NCI-H460 (cell line): ENCODE measurements around the gene CCNJL. TPM values are rescaled to one million over a fixed set of nuclear protein-coding genes. Genes with fewer than 3 reads are reported as not detected.
"Not testable (repeated sequence)": the region's sequence is repeated elsewhere in the genome, so short reads cannot be mapped to it uniquely, and the experiment has no call there.

Experiments
- DNase-seq: peaks from one replicate; pipeline ENCODE4 v3.0.0-alpha.2; 2016; ENCODE audit warnings: low read depth; ENCODE audit errors: extremely low read depth
- polyA plus RNA-seq: library from polyadenylated mRNA; depleted of rRNA; stranded (reverse); fragments of >200 nt; gene quantifications from 2 replicates; pipeline ENCODE4 v1.2.3, GENCODE V29; 2014; cell fraction: nucleus; rRNA removed
- total RNA-seq: library from RNA; depleted of rRNA; stranded (reverse); fragments of >200 nt; shearing (Covaris generic); gene quantifications from 2 replicates; pipeline ENCODE4 v1.2.3, GENCODE V29; 2014; rRNA removed

Gene CCNJL
- 9.1 and 10.3 TPM in 2 replicates for total RNA-seq
- polyA plus RNA-seq = 2.4 and 4.6 TPM in 2 replicates

- DNase-seq = peak; percentile 58
These were observed at the start of gene CCNJL for GRCh38 chr5:160312134-160312959. CCNJL (minus strand) TSS chr5:160312564; CDS start chr5:160311923, 641 bp downstream.

- no peak for DNase-seq
These were observed 49.4 kb upstream of the CCNJL start for GRCh38 chr5:160361624-160362228.

- DNase-seq = no peak
These were observed 47.9 kb upstream of the CCNJL start for GRCh38 chr5:160360310-160360709.

- no peak for DNase-seq
These were observed 47.5 kb upstream of the CCNJL start for GRCh38 chr5:160359816-160360215.

- no peak for DNase-seq
These were observed 46.9 kb upstream of the CCNJL start for GRCh38 chr5:160359242-160359641.

GRCh38 chr5:160357861-160358411, 45.6 kb upstream of the CCNJL start:
- no peak for DNase-seq

GRCh38 chr5:160357394-160357793, 45.0 kb upstream of the CCNJL start:
- DNase-seq = no peak

GRCh38 chr5:160356550-160357347, 44.4 kb upstream of the CCNJL start:
- DNase-seq = no peak

- DNase-seq = no peak
These were observed 42.3 kb upstream of the CCNJL start for GRCh38 chr5:160354666-160355065.

- no peak for DNase-seq
These were observed 41.0 kb upstream of the CCNJL start for GRCh38 chr5:160353379-160353778.

GRCh38 chr5:160352308-160352707, 39.9 kb upstream of the CCNJL start:
- no peak for DNase-seq

GRCh38 chr5:160349935-160350303, 37.6 kb upstream of the CCNJL start:
- no peak for DNase-seq

- no peak for DNase-seq
These were observed 37.0 kb upstream of the CCNJL start for GRCh38 chr5:160349249-160349934.

GRCh38 chr5:160348080-160348479, 35.7 kb upstream of the CCNJL start:
- no peak for DNase-seq

- no peak for DNase-seq
These were observed 35.1 kb upstream of the CCNJL start for GRCh38 chr5:160347448-160347847.

- no peak for DNase-seq
These were observed 30.1 kb upstream of the CCNJL start for GRCh38 chr5:160342413-160342941.

GRCh38 chr5:160341309-160341870, 29.0 kb upstream of the CCNJL start:
- DNase-seq = no peak

GRCh38 chr5:160340513-160340912, 28.1 kb upstream of the CCNJL start:
- not testable (repeated sequence) for DNase-seq

- no peak for DNase-seq
These were observed 27.2 kb upstream of the CCNJL start for GRCh38 chr5:160339406-160340130.
